Stimulated activated CD8-positive, alpha-beta memory T cell treated with anti-CD3 and anti-CD28 coated beads, Interleukin-7, amount 100 ng/mL, for 1 hour (primary cell): Measurements from ENCODE around the gene CEP57.
"Not testable (repeated sequence)": the region's sequence is repeated elsewhere in the genome, so short reads cannot be mapped to it uniquely, and the experiment has no call there.

ENCODE experiments used
- DNase-seq, 2 donors: peaks; one replicate each; pipeline ENCODE4 v3.0.0-alpha.2; 2020; ENCODE audit warnings: low read depth in 2 of 2

The CEP57 gene

DNA sequence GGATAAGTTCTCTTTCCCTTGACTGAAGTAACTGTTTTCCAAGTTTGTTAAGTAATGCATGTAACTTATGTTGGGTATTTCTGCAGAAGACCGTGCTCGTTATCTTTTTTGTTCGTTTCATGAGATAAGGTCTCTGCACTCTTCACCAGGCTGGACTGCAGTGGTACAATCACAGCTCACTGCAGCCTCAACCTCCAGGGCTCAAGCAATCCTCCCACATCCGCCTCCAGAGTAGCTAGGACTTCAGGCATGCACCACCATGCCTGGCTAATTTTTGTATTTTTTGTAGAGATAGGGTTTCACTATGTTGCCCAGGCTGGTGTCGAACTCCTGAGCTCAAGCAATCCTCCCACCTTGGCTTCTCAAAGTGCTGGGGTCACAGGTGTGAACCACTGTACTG is 64.1 kb downstream of the CEP57 start:
- not testable (repeated sequence) for DNase-seq

GRCh38 chr11:95860024-95860423 is 69.7 kb downstream of the CEP57 start:
- DNase-seq: not testable (repeated sequence)

GRCh38 chr11:95863486-95864140 is 73.3 kb downstream of the CEP57 start:
- no peak for DNase-seq

- DNase-seq: no peak
These were observed 76.8 kb downstream of the CEP57 start for GRCh38 chr11:95867105-95867504.

- not testable (repeated sequence) for DNase-seq
These were observed 80.6 kb downstream of the CEP57 start for GRCh38 chr11:95870877-95871276.

GRCh38 chr11:95877291-95877690 is 87.0 kb downstream of the CEP57 start:
- no peak for DNase-seq
